PFSK-1 (cell line): ENCODE measurements around the gene RNF144B.

Experiments used
- POLR2AphosphoS5 ChIP-seq: IDR thresholded peaks from 2 replicates; pipeline ENCODE4 v1.6.1; 2012; ENCODE audit warnings: low read depth, mild to moderate bottlenecking, control low read depth, low read length, moderate library complexity
- SIN3A ChIP-seq: IDR thresholded peaks from 2 replicates; pipeline ENCODE4 v1.6.1; 2012; ENCODE audit warnings: mild to moderate bottlenecking, low read length, moderate library complexity, borderline replicate concordance; ENCODE audit not compliant: insufficient read depth

DNA sequence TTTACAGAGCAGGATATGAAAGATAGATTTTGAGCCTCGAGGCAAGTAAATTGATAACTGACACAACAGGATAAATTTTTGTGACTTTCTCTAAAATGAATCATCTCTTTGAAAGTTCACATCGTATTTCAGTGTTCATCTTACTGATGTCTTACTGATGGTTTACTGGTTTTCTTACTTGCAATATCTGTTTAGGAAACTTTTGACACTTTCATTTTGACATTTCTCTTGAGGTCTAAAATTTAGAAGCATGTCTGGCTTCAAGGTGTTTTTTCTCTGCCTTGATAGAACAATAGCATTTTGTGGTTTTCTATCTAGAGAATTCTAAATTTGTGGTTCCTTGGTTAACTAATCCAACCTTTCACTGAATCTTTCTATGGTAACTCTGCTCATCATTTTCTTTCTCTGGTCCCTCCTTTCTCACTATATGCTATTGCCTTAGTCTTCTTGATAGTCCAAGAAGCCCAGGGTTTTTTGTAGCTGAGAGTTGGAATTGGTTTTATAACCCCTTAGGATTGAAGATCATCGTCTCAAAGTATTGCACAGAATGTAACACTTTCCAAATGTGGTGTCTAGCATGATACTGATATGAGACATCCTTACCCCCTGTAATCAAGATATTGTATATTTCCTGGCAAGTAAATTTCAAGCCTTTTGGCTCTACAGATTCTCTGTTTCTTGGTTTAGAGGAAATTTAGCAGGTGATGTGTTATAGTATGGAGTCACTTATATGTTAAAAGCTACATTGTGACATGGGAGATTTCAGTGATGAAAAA is 98.7 kb downstream of the RNF144B start:
- TF ChIP-seq POLR2AphosphoS5: no peak
- no peak for TF ChIP-seq SIN3A
